HG02763 (cell line): ENCODE results near the gene TEPSIN.
"Not testable (repeated sequence)": the region's sequence is repeated elsewhere in the genome, so short reads cannot be mapped to it uniquely, and the experiment has no call there.

Experiments used
- ATAC-seq: cut with Tn5 transposase; IDR thresholded peaks from one replicate; pipeline ENCODE4 v1.9.1; 2021; ENCODE audit warnings: mild to moderate bottlenecking, moderate library complexity; ENCODE audit not compliant: unreplicated experiment

The TEPSIN gene

GRCh38 chr17:81237591-81238489 lies 1.0 kb downstream of the TEPSIN start:
- ATAC-seq, result no peak

GRCh38 chr17:81236784-81237183 lies 2.1 kb downstream of the TEPSIN start:
- ATAC-seq, result no peak

- ATAC-seq, result no peak
These were observed 2.8 kb downstream of the TEPSIN start for GRCh38 chr17:81235822-81236740.

- ATAC-seq, result no peak
These were observed 3.7 kb downstream of the TEPSIN start for GRCh38 chr17:81234940-81235821.

GRCh38 chr17:81234506-81234855 lies 4.4 kb downstream of the TEPSIN start:
- ATAC-seq, result no peak

- ATAC-seq, result no peak
These were observed 4.9 kb downstream of the TEPSIN start for GRCh38 chr17:81233811-81234505.

- no peak for ATAC-seq
These were observed 5.5 kb downstream of the TEPSIN start for GRCh38 chr17:81233316-81233715.

GRCh38 chr17:81232616-81233241 lies 6.1 kb downstream of the TEPSIN start:
- ATAC-seq, result no peak

- ATAC-seq, result no peak
These were observed 6.9 kb downstream of the TEPSIN start for GRCh38 chr17:81231766-81232581.

- no peak for ATAC-seq
These were observed 7.7 kb downstream of the TEPSIN start for GRCh38 chr17:81231121-81231645.

GRCh38 chr17:81230043-81230820 lies 8.6 kb downstream of the TEPSIN start:
- no peak for ATAC-seq

GRCh38 chr17:81229666-81229920 lies 9.3 kb downstream of the TEPSIN start:
- ATAC-seq, result no peak

- ATAC-seq, result no peak
These were observed 9.8 kb downstream of the TEPSIN start for GRCh38 chr17:81228834-81229665.

GRCh38 chr17:81228420-81228819 lies 10.4 kb downstream of the TEPSIN start:
- no peak for ATAC-seq

GRCh38 chr17:81227630-81228029 lies 11.2 kb downstream of the TEPSIN start:
- not testable (repeated sequence) for ATAC-seq

GRCh38 chr17:81223762-81224130 lies 15.1 kb downstream of the TEPSIN start:
- no peak for ATAC-seq
